GM21423 (cell line): Measurements from ENCODE around the gene GSK3B.

Source experiments
- ATAC-seq: cut with Tn5 transposase; IDR thresholded peaks from one replicate; pipeline ENCODE4 v1.9.1; 2021; ENCODE audit warnings: mild to moderate bottlenecking, moderate library complexity; ENCODE audit not compliant: unreplicated experiment

Gene GSK3B

DNA sequence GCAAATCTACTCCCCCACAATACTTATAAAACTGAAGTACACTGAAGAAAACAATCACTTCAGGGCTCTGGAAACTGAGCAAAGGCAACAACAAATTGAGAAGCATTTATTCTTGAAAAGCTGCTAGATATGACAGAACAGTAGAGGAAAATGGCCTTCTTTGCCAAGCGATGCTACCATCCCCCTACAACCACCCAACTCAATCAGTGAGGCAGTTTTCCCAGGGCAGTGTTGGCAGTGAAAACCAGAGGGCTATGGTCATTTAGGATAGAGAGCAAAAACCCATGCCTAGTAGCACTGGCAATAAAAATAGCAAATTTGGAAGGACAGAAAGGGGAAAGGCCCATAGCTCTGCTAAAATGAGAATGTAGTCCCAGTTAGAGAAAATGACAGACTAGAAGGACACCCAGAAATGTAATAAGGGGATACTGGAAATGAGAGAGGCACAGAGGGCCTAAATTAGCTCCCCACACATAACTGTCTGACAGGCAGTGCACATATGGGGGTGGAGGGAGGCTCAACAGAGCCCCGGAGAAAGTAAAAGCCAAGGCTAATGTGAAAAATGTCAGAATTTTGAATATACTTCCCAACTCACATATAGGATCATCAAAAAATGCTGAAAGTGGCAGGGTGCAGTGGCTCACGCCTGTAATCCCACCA lies 143.5 kb downstream of the GSK3B start:
- ATAC-seq, result no peak

DNA sequence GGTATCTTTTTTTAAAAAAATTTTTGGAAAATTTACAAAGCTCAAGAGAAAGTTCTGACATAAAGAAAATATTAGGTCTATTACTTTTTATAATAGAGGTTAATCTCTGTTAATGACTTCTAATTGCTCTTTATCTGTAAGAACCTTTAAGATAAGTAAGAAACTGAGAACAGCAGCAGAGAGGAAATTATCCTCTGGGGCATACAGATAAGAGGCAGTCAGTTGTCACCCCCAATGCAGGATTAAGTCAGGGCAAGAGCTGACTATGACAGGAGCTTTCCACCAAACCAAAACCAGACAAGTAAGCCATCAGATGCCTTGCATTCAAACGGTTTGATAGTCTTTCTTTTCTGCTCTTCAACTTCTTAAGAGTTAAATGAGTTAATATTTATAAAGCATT lies 149.0 kb downstream of the GSK3B start:
- no peak for ATAC-seq

- no peak for ATAC-seq
These were observed 150.2 kb downstream of the GSK3B start for GRCh38 chr3:119944091-119944490.

DNA sequence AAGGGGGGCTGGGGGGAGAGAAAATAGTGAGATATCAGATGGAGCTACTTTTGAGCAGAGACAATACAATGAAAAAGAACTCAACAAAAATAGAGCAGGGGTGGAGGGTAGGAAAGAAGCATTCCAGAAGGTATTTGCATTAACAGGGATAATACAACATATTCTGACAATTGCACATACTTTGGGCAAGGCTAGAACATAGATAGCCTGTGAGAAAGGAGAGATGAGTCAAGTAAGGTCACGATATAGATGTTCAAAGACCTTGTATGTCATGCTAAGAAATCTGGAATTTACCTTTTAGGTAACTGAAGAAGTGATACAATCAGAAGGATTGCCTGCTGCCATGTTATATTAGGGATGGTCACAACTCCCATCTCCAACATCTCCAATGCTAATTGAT lies 155.2 kb downstream of the GSK3B start:
- ATAC-seq, result no peak

- peak; percentile 99 for ATAC-seq
These were observed 157.0 kb downstream of the GSK3B start for GRCh38 chr3:119937229-119937628.

GRCh38 chr3:119934249-119934648 lies 160.0 kb downstream of the GSK3B start:
- no peak for ATAC-seq

GRCh38 chr3:119933207-119933606 lies 161.0 kb downstream of the GSK3B start:
- no peak for ATAC-seq

DNA sequence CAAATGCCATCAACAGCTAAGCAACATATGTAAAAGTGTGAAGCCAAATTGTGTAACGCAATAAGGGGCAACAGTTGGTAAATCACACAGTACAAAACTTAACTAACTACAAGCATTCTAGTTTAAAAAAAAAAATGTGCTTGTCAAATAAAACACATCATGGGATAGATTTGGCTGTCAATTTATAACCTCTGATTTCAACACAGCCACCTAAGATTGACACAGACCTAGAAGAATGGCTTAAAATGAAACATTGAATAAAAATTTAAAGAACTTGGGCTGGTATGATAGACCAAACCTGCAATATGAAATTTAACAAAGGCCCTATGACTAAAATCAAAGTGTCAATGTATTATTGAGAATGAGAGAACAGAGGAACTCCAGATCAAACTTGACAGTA lies 164.0 kb downstream of the GSK3B start:
- ATAC-seq, result no peak

DNA sequence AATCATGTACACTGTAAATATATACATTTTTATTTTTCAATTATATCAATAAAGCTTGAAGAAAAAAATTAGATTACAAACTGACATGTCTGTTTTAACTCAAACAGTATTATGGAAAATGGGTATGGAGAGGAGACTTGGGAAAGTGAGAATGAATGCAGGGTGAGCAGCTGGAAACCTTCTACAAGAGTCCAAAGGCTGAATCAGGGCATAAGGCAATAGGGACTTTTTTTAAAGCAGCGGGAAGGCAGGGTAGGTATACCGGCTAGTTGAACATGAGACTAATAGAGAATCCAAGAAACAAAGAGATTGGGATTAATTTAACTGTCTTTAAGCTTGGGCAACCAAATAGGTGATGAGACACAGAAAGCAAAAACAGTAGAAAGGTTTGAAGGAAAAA lies 167.1 kb downstream of the GSK3B start:
- ATAC-seq, result no peak

GRCh38 chr3:119924111-119925094 lies 169.8 kb downstream of the GSK3B start:
- ATAC-seq, result no peak

DNA sequence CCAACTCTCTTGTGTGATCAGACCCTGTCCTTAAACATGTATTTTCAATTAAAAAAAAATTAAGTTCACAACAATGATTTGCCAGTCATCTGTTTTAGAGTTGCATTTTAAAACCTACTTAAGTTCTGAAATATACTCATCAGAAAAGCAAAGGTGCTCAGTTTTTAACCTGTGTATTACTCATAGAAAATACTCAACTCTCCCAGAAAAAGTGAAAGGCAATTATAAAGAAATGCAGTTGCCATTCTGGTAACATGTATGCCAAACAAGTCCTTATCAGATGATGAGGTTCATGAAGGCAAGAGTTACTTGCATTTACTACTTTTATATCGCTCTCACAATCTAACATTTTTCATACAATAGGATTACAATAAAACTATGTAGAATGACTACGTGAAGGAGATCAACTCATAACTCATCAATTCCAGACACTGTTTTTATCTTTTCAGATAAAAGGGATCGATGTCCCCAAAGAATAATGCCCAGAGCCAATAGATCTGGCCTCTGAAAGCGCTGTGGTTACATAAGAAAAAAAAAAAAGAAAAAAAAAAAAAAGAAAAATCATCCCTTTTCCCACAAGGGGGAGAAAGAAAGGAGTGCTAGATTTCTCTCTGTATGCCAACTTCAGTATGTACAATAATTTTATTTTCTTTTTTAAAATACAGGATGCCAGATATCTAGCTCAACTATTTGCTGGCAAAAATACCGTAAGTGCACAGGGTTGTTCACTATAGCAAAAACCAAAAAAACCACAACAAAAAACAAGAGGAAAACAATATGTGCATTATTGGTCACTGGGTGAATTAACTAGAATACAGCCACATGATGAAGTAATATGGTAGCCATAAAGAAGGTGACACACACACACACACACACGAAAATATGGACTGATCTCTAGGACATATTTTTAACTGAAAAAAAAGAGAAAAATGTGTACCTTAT lies 175.0 kb downstream of the GSK3B start:
- no peak for ATAC-seq

GRCh38 chr3:119913021-119913420 lies 181.2 kb downstream of the GSK3B start:
- ATAC-seq, result no peak

DNA sequence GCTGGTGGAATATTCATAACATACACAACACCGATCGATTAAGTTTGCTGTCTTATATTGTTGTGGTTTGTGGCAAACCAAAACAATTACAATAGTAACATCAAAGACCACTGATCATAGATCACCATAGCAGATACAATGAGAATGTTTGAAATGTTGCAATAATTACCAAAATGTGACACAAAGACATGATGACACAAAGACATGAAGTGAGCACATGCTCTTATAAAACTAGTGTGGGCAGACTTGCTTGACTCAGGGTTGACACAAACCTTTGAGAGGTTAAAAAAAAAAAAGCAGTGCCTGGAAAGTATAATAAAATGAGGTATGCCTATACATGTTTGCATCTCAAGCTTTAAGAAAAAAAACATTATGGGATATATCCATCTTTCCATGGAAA lies 182.0 kb downstream of the GSK3B start:
- ATAC-seq, result no peak

GRCh38 chr3:119911748-119912147 lies 182.5 kb downstream of the GSK3B start:
- peak; percentile 44 for ATAC-seq

GRCh38 chr3:119902061-119902460 lies 192.2 kb downstream of the GSK3B start:
- no peak for ATAC-seq

DNA sequence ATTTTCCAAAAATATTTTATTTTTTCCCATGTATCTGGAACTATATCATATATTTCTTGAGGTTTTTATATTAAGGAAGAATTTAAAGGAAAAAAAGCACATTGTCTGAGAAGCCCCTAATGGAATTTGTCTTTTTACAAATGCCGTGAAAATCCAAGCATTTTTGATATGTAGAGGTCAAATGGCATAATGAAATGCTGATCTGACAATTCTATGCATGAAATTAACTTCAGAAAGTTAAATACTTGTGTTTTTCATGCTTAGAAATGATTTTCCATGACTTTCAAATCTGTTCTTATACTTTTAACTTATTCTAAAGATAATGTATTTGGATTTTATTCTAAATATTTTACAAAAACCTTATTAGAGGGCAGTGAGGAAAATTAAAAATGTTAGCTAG lies 193.1 kb downstream of the GSK3B start:
- ATAC-seq, result no peak

DNA sequence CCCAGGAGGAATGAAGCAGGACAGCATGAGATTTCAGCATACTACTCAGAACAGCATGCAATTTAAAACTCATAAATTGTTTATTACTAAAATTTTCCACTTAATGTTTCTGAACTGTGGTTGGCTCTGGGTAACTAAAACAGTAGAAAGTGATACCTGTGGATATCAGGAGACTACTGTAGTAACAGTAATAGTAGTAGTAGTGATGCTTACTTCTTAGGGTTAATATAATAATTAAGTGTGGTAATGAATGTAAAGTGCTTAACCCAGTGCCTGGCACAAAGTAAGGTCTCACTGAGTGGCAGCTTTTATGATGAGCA lies 195.1 kb downstream of the GSK3B start:
- no peak for ATAC-seq

GRCh38 chr3:119898478-119899191 lies 195.6 kb downstream of the GSK3B start:
- ATAC-seq, result no peak

- ATAC-seq, result no peak
These were observed 200.1 kb downstream of the GSK3B start for GRCh38 chr3:119894195-119894594.

- ATAC-seq, result no peak
These were observed 200.5 kb downstream of the GSK3B start for GRCh38 chr3:119893769-119894168.
